ENCODE data around the gene HIC1.

- TF ChIP-seq CTCF (IDR thresholded peaks at IDR 0.05; ENCODE audit: poor library complexity) (no peak), EZH2 (IDR thresholded peaks at IDR 0.05; ENCODE audit: borderline replicate concordance) (no peak)
Observed at GRCh38 chr17:2049333-2050299, 5.3 kb upstream of the HIC1 start.
